GDM1 (cell line): Measurements from ENCODE around the gene SLC1A4.
"Not testable (repeated sequence)": the region's sequence is repeated elsewhere in the genome, so short reads cannot be mapped to it uniquely, and the experiment has no call there.

Source experiments
- DNase-seq: peaks from one replicate; lab custom pipeline; 2025; lab: John Stamatoyannopoulos, UW

The SLC1A4 gene

GRCh38 chr2:65026704-65027464 is 37.7 kb downstream of the SLC1A4 start:
- no peak for DNase-seq

- no peak for DNase-seq
Observed at GRCh38 chr2:65027616-65028244, 38.5 kb downstream of the SLC1A4 start.

GRCh38 chr2:65030476-65031332 is 41.5 kb downstream of the SLC1A4 start:
- no peak for DNase-seq

GRCh38 chr2:65031341-65032018 is 42.3 kb downstream of the SLC1A4 start:
- DNase-seq: no peak

GRCh38 chr2:65032019-65032975 is 43.1 kb downstream of the SLC1A4 start:
- DNase-seq: no peak

GRCh38 chr2:65033178-65033577 is 44.0 kb downstream of the SLC1A4 start:
- DNase-seq: no peak

GRCh38 chr2:65033667-65034066 is 44.5 kb downstream of the SLC1A4 start:
- not testable (repeated sequence) for DNase-seq

- no peak for DNase-seq
Observed at GRCh38 chr2:65035351-65035943, 46.2 kb downstream of the SLC1A4 start.

GRCh38 chr2:65037178-65037577 is 48.0 kb downstream of the SLC1A4 start:
- DNase-seq: no peak

GRCh38 chr2:65039640-65040039 is 50.4 kb downstream of the SLC1A4 start:
- no peak for DNase-seq

GRCh38 chr2:65040400-65041261 is 51.4 kb downstream of the SLC1A4 start:
- peak; percentile 63 for DNase-seq

- no peak for DNase-seq
Observed at GRCh38 chr2:65043001-65043400, 53.8 kb downstream of the SLC1A4 start.

- DNase-seq: no peak
Observed at GRCh38 chr2:65044097-65044735, 55.0 kb downstream of the SLC1A4 start.

GRCh38 chr2:65045651-65046050 is 56.5 kb downstream of the SLC1A4 start:
- no peak for DNase-seq

GRCh38 chr2:65046633-65047407 is 57.6 kb downstream of the SLC1A4 start:
- DNase-seq: no peak

GRCh38 chr2:65049010-65049639 is 59.9 kb downstream of the SLC1A4 start:
- no peak for DNase-seq

- DNase-seq: no peak
Observed at GRCh38 chr2:65050931-65051330, 61.7 kb downstream of the SLC1A4 start.

GRCh38 chr2:65053199-65053598 is 64.0 kb downstream of the SLC1A4 start:
- DNase-seq: peak; percentile 18
